HG03378 (cell line): Measurements from ENCODE around the gene PLAC1.
A peak's percentile ranks its signal among the peaks of the same experiment; 100 is the strongest.

Experiments
- ATAC-seq: cut with Tn5 transposase; IDR thresholded peaks from one replicate; pipeline ENCODE4 v1.9.1; 2021; ENCODE audit warnings: mild to moderate bottlenecking, moderate library complexity; ENCODE audit not compliant: unreplicated experiment

PLAC1 gene

DNA sequence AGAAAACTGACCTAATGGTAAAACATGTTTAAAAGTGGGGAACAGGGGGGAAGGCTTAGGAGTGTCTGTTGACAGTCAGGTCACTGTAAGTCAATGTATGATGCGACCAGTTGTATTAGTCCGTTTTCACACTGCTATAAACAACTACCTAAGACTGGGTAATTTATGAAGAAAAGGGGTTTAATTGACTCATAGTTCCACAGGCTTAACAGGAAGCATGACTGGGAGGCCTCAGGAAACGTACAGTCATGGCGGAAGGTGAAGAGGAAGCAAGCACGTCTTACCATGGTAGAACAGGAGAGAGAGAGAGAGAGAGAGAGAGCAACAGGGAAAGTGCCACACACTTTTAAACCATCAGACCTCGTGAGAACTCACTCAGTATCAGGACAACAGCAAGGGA, 13.0 kb upstream of the PLAC1 start:
- no peak for ATAC-seq

DNA sequence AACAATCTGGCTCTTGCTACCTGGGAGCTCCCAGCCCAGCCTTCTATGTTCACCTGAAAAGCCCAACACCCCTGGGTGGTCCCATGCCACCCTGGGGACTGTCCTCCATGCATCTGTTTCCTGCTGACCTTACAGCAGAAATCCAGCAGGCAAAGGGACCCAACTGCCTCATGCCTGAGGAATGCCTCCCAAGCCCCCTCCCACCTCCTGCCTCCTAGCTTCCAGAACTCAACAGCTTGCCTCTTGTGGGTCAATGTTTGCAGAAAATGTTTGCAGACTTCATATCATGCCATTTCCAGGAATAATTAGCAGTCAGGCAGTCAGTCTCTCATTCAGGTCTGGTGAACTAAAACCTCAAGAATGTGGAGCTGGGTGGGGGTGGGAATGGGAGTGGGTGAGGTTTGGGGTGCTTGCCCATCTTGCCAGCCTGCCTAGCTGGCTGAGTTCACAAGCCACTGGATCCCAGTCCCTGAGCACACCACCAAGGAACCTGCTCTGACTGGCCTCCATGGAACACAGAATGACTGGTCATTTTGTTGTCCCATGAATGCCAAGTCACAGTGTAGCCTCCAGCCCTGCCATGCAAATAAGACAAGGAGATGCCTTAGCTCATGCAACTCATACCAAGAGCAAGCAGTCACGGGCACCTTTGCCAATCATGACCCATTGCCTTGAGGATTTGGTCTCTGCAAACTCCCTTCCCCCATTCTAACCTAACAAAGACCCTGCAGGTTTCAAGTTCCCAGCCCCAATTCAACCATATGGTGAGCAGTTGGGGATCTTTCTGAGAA, 12.1 kb upstream of the PLAC1 start:
- ATAC-seq: no peak

DNA sequence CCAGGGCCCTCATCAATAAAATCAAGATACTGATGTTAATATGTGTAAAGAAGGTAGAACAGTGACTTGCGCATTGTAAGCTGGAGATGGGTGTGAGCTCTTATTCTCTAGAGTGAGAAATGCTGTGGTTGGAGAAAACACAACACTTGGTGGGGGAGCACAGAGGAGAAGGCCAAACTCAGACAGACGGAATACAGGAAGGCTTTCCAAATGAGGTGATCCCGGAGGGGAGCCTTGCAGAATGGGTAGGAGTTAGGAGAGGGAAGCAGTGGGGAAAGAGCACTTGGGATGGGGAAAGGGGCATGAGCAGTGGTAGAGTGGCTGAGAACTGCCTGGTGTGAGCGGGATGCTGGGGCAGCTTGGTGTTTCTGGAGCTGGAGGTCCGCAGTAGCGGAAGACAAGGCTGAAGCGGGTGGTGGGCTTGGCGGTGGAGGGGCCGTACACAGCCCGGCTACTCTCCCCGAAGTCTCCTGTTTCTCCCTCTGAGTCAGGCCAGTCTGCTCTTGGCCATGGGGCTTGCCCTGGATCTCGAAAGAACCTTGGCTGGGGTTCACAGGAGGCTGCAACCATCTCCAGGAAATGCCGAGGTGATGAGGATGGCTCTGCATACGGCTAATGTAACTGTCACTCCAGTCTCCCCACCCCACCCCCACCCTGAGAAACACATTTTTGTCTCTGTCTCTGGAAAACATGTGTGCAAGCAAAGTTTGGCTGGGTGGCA, 11.3 kb upstream of the PLAC1 start:
- ATAC-seq: no peak

DNA sequence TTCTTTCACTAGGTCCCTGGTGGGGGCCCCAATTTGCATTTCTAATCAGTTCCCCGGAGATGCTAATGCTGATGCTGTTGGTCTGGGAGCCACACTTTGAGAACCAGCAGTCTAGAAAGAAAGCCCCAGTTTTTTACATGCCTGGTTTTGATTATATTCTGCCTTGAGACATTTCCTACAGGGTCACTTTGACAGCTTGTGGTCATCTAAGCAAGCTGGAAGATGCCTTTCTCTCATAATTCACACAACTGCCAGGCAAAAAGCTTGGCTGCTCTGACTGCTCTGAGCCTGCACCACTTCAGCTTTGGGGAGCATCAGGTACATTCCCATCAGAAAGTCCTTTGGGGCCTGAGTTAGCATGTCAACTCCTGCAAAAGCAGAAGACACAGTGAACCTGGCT, 5.9 kb upstream of the PLAC1 start:
- ATAC-seq: no peak

DNA sequence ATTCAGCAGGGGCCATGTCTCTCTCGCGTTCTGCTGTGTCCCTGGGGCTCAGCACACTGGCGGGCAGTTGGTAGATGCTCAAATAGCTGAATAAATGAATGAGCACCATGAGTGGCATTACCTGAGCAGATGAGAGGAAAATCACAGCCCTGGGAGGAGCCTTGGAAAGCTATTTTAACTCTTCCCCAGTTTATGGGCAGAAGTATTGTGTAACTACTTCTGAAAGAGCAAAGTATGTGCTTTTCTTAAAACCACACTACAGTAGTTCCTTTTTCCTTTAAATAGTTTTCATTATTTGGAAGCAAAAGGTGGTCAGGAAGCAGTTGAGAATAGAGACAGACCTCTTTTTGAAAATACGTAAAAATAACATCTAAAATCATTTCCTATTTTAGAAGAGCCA, 3.0 kb upstream of the PLAC1 start:
- no peak for ATAC-seq

DNA sequence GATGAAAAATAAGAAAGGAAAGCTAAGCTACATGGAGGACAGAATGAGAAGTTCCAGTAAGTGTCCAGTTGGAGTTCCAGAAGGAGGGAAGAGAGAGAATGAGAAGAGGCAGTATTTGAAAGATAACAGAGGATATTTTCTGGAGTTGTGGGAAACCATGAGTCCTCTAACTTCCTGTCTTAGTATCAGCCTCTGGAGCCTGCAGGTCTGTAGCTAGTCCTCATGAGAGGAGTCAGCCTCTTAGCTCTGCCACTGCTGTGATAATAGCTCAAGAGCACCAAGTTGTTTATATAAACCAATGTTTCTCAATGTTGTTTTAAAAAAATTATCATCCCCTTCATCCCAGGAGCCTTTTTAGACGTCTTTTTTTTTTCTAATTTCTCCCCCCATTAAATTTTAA, 2.4 kb upstream of the PLAC1 start:
- no peak for ATAC-seq

DNA sequence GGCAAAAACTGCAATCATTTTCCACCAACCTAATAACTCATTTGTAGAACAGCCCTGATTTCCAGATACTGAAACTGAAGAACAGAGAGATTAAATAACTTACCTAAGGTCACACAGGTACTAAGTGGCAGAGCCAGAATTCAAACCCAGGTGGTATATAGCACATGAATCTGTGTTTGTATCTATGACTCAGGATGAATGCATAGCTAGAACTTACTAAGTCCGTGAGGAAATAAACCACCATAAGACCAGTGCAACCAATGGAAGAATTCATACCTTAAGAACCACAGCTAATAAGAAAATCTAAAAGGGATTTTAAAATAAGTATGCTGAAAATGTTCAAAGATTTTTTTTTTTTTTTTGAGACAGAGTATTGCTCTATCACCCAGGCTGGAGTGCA, 1.5 kb upstream of the PLAC1 start:
- ATAC-seq: no peak

DNA sequence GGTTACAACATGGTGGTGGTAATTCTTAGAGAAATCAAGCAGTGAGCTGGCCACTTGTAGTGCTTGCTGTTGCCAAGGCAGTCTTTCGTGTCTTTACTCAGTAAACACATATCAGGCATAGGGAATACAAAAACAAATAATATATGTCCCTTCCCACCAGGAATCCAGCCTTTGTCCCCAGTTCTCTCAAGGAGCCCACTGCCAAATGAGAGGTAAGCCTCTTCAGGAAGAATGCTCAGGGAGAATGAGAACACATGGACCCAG, 421 bp upstream of the PLAC1 start:
- no peak for ATAC-seq

DNA sequence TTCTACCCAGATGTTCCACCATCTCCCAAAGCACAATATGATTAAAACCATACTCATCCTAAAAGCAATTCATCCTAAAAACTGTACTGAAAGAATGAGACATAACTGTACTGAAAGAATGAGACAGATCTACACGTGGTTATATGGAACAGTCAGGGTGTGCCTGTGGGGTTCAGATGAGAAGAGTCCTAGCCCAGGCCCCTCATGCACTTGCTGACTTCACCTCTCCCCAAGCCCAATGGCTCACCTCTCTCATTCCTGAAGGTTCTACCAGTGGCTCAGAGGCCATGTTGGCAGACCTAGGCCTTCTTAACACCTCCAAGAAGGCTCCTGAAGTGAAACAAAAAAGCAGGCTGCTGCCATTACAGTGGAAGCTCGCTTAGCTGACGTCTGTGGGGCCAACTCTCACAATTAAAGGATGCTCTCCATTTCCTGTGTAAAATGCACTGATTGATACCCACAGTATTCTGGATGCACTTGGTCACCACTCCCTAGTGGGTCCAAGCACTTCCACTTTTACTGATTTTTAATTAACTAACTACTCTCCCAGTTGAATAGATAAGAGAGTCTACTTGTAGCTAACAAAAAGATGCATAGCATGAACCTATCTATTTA, 3.8 kb downstream of the PLAC1 start:
- no peak for ATAC-seq

DNA sequence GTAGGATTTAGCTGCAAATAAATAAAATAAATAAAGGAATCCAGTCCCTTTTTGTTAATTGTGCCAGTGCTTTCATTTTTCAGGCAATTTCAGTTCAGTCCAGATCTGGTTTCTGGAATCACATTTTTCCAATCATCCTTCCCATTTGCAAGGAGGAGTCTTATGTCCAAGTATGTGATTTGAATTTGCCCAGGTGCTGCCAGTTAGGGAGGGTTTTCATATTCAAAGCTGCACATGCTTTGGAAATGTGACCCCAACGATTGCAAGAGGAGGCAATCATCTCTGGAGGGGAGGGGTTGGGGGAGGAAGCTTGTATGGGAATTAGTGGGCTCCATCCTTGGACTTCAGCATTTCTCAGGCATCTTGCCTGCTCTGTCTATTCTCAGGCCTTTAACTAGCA, 4.4 kb downstream of the PLAC1 start:
- ATAC-seq: no peak

DNA sequence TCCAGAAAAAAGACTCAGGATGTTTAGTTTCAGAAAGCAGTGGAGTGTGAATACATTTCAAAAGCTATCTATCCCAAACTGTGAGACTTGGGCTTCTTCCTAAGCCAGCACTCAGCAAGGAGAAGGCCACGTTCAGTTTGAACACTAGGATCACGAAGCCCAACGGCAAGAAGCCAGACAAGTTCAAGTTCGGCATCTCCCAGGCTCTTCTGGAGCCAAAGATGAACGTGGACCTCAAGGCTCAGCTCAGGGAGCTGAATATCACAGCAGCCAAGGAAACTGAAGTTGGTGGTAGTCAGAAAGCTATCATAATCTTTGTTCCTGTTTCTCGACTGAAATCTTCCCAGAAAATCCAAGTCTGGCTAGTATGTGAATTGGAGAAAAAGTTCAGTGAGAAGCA, 7.6 kb downstream of the PLAC1 start:
- ATAC-seq: no peak

DNA sequence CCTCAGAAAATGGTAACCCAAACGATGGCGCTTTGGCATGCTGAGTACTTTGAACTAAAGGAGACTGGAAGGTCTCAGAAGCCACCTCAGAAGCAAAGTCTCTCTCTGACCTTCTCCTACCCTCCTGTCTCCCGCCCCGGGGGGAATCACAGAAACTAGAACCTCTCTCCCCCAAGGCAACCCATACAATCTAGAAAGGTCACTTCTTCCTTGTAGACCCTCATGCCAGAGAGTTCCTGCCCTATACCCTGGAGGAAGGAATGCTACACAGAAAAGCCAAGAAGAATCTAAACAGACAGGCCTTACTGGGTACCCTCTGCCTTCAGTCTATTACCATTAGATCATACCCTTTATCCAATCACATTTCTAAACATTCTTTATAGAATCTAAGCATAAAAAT, 8.5 kb downstream of the PLAC1 start:
- ATAC-seq: no peak

DNA sequence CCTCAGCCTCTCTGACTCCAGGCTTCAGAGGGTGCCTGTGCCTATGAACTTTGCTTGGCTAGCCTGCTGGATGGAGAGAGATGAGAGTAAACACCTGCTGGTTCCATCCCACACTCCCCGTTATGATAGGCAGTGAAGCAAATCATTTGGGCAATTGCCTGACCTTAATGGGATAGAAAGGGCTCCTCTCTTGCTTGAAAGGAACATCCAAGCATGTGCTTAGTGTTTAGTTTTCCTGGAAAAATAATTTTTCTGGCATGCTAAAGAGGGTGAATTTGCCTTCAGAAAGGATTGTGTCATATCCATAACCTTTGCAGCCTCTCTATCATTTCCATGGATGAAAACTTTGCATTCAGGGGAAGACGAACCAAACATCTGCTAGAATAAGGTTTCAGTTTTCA, 10.8 kb downstream of the PLAC1 start:
- ATAC-seq: no peak

DNA sequence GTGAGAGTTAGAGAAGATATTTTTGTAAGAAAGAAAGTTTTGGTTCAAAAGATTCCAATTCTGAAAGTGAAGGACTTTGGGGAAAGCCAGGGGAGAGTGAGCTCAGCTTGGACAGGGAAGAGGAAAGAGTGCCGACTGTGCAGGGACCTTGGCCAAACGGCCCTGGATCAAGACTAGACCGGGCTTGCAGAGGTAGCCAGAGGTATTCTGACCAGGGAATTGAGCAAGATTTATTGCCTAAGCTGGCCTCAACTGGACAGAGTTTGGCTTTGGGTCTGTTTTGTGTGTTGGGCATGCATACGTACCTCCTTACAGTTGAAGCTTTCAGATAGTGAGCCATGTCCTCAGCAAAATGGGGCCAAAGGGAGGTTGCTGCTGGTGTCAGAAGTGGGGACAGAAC, 11.6 kb downstream of the PLAC1 start:
- no peak for ATAC-seq

DNA sequence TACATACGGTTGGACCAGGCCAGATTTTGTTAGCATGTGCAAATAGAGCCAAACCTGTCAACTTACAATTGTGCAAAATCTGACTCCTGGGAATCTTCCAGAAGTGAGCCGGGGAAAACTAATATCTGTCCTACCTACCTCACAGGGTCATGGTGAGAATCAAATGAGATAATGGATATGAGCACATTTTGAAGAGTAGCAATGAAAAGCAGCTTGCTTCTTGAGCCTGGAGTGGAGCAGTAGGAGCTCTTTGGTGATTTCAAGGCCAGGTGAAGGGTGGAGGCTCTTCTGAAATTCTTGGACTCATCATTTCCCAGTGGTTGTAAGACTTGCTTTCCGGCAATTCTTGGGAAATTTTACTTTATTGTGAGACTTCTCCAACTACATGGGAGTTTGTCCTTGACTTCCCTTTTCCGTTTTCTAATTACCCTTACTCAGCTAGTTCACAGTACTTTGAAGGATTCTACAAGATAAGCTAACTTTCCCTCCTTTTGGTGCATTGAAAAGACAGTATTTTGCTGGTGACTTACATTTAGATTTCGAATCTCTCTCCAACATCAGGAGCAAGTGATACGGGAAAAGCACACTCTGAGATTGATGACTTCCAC, 12.2 kb downstream of the PLAC1 start:
- no peak for ATAC-seq

DNA sequence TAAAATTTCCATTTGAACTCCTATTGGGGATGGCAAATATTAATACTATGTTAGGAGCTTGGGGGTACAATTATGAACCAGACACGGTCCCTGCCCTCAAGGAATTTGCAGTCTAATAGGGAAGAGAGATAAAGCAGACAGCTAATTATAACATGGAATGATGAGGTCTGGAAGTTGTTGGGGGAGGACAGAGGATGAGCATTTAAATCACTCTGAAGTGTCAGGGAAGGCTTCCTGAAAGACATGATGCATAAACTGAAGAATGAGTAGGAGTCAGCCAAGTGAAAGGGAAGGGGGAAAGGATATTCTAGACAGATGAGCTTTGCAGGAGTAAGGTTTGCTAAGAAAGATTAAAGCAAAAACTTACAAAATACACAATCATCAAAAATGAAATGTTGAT, 15.9 kb downstream of the PLAC1 start:
- no peak for ATAC-seq

DNA sequence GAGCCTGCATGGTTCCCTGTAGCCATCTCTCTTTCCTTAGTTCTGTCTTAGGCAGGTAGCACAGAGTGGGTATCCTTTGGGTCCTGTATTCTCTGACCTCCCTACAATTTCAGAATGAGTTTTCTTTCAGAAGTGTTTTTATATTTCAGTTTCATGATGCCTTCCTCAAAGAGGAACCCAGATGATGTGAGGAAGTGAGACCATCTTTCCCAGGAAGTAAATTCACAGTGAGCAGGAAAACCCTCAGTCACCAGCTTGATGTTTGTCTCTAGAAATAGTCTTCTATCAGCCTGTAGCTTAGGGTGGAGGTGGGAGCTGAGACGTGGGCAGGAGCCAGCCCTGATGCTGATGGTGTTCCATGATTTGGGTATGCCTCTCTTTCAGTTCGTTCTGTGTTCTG, 16.9 kb downstream of the PLAC1 start:
- no peak for ATAC-seq

DNA sequence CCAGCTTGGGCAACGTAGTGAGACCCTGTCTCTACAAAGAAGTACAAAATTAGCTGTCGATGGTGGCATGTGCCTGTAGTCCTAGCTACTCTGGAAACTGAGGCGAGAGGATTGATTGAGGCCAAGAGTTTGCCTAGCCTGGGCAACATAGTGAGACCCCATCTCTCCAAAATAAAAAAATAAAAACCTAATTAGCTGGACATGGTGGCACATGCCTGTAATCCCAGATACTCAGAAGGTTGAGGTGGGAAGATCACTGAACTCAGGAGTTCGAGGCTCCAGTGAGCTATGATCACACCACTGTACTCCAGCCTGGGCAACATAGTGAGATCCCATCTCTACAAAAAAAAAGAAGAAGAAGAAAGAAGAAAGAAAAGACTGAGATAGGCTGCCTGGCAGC, 17.4 kb downstream of the PLAC1 start:
- ATAC-seq: no peak

DNA sequence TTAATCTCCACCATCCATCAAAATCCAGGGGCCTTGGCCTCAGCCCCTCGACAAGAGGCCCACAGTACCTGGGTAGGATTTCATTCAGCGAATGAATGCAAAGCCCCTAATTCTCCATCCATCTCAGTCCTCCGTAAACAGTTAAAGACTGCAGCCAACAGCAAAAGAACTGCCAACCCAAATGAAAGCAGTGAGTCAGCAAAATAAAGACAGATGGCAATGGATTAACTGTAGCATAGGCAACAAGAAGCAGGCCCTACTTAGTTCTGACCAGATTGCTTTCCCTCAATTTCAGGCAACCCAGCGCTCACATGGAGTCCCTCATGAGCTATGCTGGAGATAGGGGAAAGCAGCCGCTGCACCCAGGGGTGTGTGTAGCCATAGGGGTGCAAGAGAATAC, 21.4 kb downstream of the PLAC1 start:
- no peak for ATAC-seq

DNA sequence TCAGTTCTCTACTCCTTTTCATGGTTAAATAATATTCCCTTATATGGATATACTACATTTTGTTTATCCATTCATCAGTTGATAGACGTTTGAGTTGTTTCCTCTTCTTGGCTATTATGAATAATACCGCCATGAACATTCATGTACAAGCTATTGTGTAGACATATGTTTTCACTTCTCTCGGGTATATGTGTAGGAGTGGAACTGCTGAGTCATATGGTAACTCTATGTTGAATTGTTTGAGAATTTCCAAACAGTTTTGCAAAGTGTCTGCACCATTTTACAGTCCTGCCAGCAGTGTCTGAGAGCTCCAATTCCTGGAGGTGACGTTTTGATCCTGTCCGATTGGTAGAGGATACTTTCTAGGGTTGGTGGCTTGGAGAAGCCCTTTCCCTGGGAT, 23.6 kb downstream of the PLAC1 start:
- ATAC-seq: peak; percentile 82

DNA sequence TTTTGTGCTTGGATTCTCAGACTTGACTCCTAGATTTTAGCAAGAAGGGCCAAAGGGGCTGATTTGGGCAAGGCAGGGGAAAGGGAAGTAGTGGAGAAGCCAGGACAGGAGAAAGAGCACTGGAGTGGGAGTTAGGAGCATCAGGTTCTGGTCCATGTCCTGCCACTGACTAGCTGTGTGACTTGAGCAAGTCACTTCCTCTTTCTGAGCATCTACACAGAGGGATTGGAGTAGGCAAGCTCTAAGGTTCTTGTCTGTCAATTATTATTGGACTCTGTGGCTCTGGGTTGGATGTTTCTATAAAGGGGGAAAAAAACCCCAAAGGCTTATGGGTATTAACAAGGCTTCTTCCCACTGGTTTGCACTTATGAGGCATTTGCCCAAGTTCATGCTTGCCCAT, 24.4 kb downstream of the PLAC1 start:
- ATAC-seq: peak; percentile 55

DNA sequence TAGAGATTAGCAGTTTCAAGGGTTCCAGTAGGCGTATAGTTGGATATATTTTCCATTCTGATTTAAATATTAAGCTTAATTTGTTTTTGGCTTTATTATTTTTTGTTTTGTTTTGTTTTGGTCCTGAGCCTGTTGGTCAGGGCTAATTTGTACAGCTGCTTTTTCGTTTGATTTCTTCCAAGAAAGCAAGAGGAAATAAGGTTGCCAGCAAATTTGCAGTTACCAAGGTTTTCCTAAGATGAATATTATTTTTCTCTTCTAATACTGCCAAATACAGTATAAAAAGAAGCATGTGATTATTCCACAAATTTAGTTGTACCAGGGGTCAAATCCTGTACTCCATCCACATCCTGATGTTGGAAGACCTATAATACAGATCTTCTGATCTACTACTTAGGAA, 24.9 kb downstream of the PLAC1 start:
- ATAC-seq: no peak
